ENCODE measurements around the gene ACTN1.

The ACTN1 gene

DNA sequence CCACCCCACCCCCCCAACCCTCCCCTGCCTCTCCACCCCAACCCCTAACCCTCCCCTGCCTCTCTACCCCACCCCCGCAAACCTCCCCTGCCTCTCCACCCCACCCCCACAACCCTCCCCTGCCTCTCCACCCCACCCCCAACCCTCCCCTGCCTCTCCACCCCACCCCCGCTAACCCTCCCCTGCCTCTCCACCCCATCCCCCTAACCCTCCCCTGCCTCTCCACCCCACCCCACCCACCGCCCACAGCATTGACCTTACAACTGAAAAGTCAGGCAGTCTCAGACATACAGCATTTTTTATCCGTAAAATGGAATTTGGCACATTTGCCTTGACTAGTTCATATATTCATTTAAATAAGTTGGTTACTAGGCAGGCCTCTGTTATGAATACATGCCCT, 38.6 kb upstream of the ACTN1 start:
- 100% methylated on average over 1 of the region's 4 CpGs for WGBS
- Histone ChIP-seq H4K8ac (ENCODE audit: low read length) (no peak overlapping the region), H3K79me1 (replicated peaks; ENCODE audit: low read length, poor library complexity, severe bottlenecking) (no peaks in the 10 kb centered on the region), H2BK12ac (ENCODE audit: low read length in 2 of 2) (no peak overlapping the region), H3K4ac (ENCODE audit: low read depth in 1 of 2, low read length in 2 of 2) (no peak overlapping the region), H3K36me3 (ENCODE audit: control insufficient read depth in 1 of 2, insufficient read depth in 2 of 2, low read depth in 1 of 2, low read length in 2 of 2) (no peaks in the 10 kb centered on the region), H3K4me1 (ENCODE audit: control insufficient read depth, insufficient read depth, low read depth, low read length) (peaks cover 8% of the 10 kb centered on the region), H3K4me3 (ENCODE audit: insufficient read depth in 1 of 2, low read depth in 1 of 2, low read length in 2 of 2) (no peak overlapping the region), H2AFZ (ENCODE audit: low read depth, low read length) (no peak overlapping the region), H2BK15ac (ENCODE audit: low read depth, poor library complexity, severe bottlenecking) (no peak overlapping the region), H3K27ac (ENCODE audit: low read length, poor library complexity, severe bottlenecking) (no peak overlapping the region), H2BK120ac (ENCODE audit: low read depth, low read length) (no peak overlapping the region), H3K18ac (ENCODE audit: low read depth in 1 of 2, low read length in 2 of 2) (no peak overlapping the region), H3K9ac (ENCODE audit: low read length) (no peak overlapping the region), H2BK5ac (ENCODE audit: low read depth, low read length, poor library complexity, severe bottlenecking) (no peak overlapping the region), H3K4me2 (ENCODE audit: low read length, poor library complexity, severe bottlenecking) (no peak overlapping the region), H3K23ac (ENCODE audit: low read length in 2 of 2) (no peak overlapping the region), H3K27me3 (ENCODE audit: control insufficient read depth in 1 of 2, insufficient read depth in 1 of 2, low read length in 2 of 2) (no peaks in the 10 kb centered on the region), H4K91ac (ENCODE audit: low read length) (no peak overlapping the region), H3K14ac (ENCODE audit: low read length in 2 of 2) (no peak overlapping the region), H3K9me3 (ENCODE audit: control insufficient read depth, low read length) (no peaks in the 10 kb centered on the region), H2AK5ac (ENCODE audit: low read length, severe bottlenecking) (no peak overlapping the region)
- DNase-seq = no peak

DNA sequence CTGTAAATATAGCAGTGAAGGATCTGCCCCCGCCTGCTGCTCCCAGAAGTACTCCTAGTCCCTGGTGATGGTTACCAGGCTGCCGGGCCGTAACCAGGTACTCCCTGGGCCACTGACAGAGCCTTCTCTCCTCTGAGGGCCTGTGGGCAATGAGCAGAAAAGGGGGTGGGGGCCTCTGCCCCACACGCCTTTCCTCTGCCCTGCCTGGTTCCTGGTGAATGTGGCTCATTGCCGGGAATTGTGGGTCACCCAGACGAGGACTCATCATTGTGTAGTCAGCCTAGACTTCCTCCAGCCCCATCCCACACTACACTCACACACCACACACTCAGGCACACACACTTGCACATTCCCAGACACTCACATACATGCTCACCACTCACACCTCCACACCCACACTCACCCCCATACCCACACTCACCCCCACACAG, 35.7 kb upstream of the ACTN1 start:
- H3K27me3 ChIP-seq (ENCODE audit: control insufficient read depth in 1 of 2, insufficient read depth in 1 of 2, low read length in 2 of 2) = no peaks in the 10 kb centered on the region
- H3K4me1 ChIP-seq (ENCODE audit: control insufficient read depth, insufficient read depth, low read depth, low read length) = peaks cover 8% of the 10 kb centered on the region
- peak overlapping the region; percentile 100 for H2BK15ac ChIP-seq (ENCODE audit: low read depth, poor library complexity, severe bottlenecking)
- H4K8ac ChIP-seq (ENCODE audit: low read length) = peak overlapping the region; percentile 10
- H2AFZ ChIP-seq (ENCODE audit: low read depth, low read length) = no peak overlapping the region
- no peaks in the 10 kb centered on the region for H3K36me3 ChIP-seq (ENCODE audit: control insufficient read depth in 1 of 2, insufficient read depth in 2 of 2, low read depth in 1 of 2, low read length in 2 of 2)
- peak overlapping the region; percentile 81 to 97 for H3K4ac ChIP-seq (ENCODE audit: low read depth in 1 of 2, low read length in 2 of 2)
- H3K79me1 ChIP-seq (replicated peaks; ENCODE audit: low read length, poor library complexity, severe bottlenecking) = no peaks in the 10 kb centered on the region
- no peak overlapping the region for H3K9ac ChIP-seq (ENCODE audit: low read length)
- no peak overlapping the region for H3K4me2 ChIP-seq (ENCODE audit: low read length, poor library complexity, severe bottlenecking)
- peak overlapping the region in 1 of 2 experiments; percentile 88 for H3K14ac ChIP-seq (ENCODE audit: low read length in 2 of 2)
- no peak overlapping the region for H3K27ac ChIP-seq (ENCODE audit: low read length, poor library complexity, severe bottlenecking)
- no peak overlapping the region for H3K4me3 ChIP-seq (ENCODE audit: insufficient read depth in 1 of 2, low read depth in 1 of 2, low read length in 2 of 2)
- peak overlapping the region in 1 of 2 experiments; percentile 87 for H3K23ac ChIP-seq (ENCODE audit: low read length in 2 of 2)
- H2BK120ac ChIP-seq (ENCODE audit: low read depth, low read length) = peak overlapping the region; percentile 87
- H2BK5ac ChIP-seq (ENCODE audit: low read depth, low read length, poor library complexity, severe bottlenecking) = no peak overlapping the region
- peak; percentile 33 for DNase-seq
- no peak overlapping the region for H2AK5ac ChIP-seq (ENCODE audit: low read length, severe bottlenecking)
- H2BK12ac ChIP-seq (ENCODE audit: low read length in 2 of 2) = peak overlapping the region; percentile 89 to 92
- peak overlapping the region; percentile 44 for H4K91ac ChIP-seq (ENCODE audit: low read length)
- H3K9me3 ChIP-seq (ENCODE audit: control insufficient read depth, low read length) = no peaks in the 10 kb centered on the region
- WGBS = 82% methylated on average over 6 of the region's 6 CpGs
- peak overlapping the region; percentile 67 to 95 for H3K18ac ChIP-seq (ENCODE audit: low read depth in 1 of 2, low read length in 2 of 2)

DNA sequence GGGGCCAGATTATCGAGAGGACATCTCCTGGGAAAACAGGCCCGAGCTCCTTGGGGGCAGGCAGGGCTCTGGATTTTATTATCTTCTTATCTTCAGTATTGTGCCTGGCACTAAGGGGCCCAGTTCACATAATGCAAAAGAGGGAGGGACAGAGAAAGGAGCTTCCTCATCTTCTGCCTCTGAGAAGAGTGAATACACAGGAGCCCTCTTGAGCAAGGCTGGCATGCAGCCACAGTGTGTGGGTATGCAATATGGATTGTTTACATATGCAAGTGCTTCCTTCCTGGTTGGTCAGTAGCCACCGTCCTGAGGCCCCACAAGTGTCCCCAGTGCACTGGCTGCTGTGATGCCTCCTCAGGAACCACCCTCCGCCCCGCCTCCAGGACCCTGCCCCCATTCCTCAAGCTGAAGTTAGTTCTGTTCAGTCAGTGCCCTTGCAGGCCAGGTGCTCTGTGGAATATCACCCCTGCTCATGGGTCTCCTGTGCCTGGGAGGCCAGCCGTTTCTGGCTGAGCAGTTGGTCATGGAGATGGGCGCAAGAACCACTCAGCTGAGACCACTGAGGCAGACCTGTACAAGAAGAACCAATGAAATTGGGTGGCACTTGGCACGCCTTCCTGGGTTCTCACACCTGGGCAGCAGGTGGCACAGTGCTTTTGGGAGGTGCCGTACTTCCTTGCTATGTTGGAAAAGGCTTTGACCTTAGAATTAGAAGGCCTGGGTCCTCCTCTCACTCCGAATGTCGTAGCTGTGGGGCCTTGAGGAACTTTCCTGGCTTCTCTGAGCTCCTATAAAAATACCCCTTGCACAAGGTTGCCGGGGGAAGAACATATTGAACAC, 35.1 kb upstream of the ACTN1 start:
- Histone ChIP-seq H3K4me3 (ENCODE audit: insufficient read depth in 1 of 2, low read depth in 1 of 2, low read length in 2 of 2) (no peak overlapping the region), H3K9ac (ENCODE audit: low read length) (no peak overlapping the region), H2BK15ac (ENCODE audit: low read depth, poor library complexity, severe bottlenecking) (peak overlapping the region; percentile 100), H3K4me2 (ENCODE audit: low read length, poor library complexity, severe bottlenecking) (no peak overlapping the region), H3K9me3 (ENCODE audit: control insufficient read depth, low read length) (no peaks in the 10 kb centered on the region), H3K14ac (ENCODE audit: low read length in 2 of 2) (peak overlapping the region in 1 of 2 experiments; percentile 47), H4K91ac (ENCODE audit: low read length) (peak overlapping the region; percentile 62), H2BK12ac (ENCODE audit: low read length in 2 of 2) (peak overlapping the region; percentile 89 to 92), H4K8ac (ENCODE audit: low read length) (peak overlapping the region; percentile 59), H2AK5ac (ENCODE audit: low read length, severe bottlenecking) (no peak overlapping the region), H3K18ac (ENCODE audit: low read depth in 1 of 2, low read length in 2 of 2) (peak overlapping the region; percentile 49 to 95), H2BK5ac (ENCODE audit: low read depth, low read length, poor library complexity, severe bottlenecking) (no peak overlapping the region), H3K27me3 (ENCODE audit: control insufficient read depth in 1 of 2, insufficient read depth in 1 of 2, low read length in 2 of 2) (no peaks in the 10 kb centered on the region), H3K79me1 (replicated peaks; ENCODE audit: low read length, poor library complexity, severe bottlenecking) (no peaks in the 10 kb centered on the region), H3K27ac (ENCODE audit: low read length, poor library complexity, severe bottlenecking) (no peak overlapping the region), H3K4me1 (ENCODE audit: control insufficient read depth, insufficient read depth, low read depth, low read length) (peaks cover 8% of the 10 kb centered on the region), H2AFZ (ENCODE audit: low read depth, low read length) (no peak overlapping the region), H2BK120ac (ENCODE audit: low read depth, low read length) (peak overlapping the region; percentile 87), H3K23ac (ENCODE audit: low read length in 2 of 2) (no peak overlapping the region), H3K4ac (ENCODE audit: low read depth in 1 of 2, low read length in 2 of 2) (peak overlapping the region; percentile 50 to 97), H3K36me3 (ENCODE audit: control insufficient read depth in 1 of 2, insufficient read depth in 2 of 2, low read depth in 1 of 2, low read length in 2 of 2) (no peaks in the 10 kb centered on the region)
- DNase-seq = peak; percentile 90
- WGBS = 64% methylated on average over 12 of the region's 12 CpGs

DNA sequence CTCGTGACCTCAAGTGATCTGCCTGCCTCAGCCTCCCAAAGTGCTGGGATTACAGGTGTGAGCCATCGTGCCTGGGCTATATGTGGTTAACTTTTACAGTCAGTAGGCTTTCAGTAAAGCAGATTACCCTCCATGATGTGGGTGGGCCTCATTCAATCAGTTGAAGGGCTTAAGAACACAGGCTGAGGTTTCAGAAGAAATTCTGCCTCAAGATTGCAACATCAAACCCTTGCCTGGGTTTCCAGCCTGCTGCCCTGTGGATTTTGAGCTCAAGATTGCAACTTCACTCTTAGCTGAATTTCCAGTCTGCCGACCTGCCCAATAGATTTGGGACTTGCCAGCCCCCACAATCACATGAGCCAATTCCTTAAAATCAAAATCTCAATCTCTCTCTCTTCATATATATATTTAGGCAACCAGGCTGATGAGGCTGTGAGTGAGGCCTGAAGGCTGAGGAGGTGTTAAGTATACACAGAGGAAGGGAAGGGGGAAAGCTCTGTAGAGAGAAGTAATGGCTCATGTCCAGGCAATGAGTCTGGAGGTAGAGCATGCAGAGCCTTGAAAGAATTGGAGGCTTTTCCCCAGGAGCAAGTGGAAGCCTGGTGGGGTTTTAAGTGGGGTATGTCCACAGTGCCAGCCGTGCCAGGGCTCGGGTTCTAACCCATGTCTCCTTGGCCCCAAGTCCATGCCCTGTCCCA, 33.3 kb upstream of the ACTN1 start:
- H3K4me2 ChIP-seq (ENCODE audit: low read length, poor library complexity, severe bottlenecking) = no peak overlapping the region
- H2AFZ ChIP-seq (ENCODE audit: low read depth, low read length) = no peak overlapping the region
- no peak overlapping the region for H3K14ac ChIP-seq (ENCODE audit: low read length in 2 of 2)
- no peak overlapping the region for H2AK5ac ChIP-seq (ENCODE audit: low read length, severe bottlenecking)
- H2BK12ac ChIP-seq (ENCODE audit: low read length in 2 of 2) = peak overlapping the region; percentile 33 to 49
- no peak overlapping the region for H4K91ac ChIP-seq (ENCODE audit: low read length)
- no peak overlapping the region for H2BK5ac ChIP-seq (ENCODE audit: low read depth, low read length, poor library complexity, severe bottlenecking)
- peak; percentile 38 for DNase-seq
- no peak overlapping the region for H3K4me3 ChIP-seq (ENCODE audit: insufficient read depth in 1 of 2, low read depth in 1 of 2, low read length in 2 of 2)
- no peak overlapping the region for H3K27ac ChIP-seq (ENCODE audit: low read length, poor library complexity, severe bottlenecking)
- H3K27me3 ChIP-seq (ENCODE audit: control insufficient read depth in 1 of 2, insufficient read depth in 1 of 2, low read length in 2 of 2) = no peaks in the 10 kb centered on the region
- no peak overlapping the region for H3K23ac ChIP-seq (ENCODE audit: low read length in 2 of 2)
- H3K9me3 ChIP-seq (ENCODE audit: control insufficient read depth, low read length) = no peaks in the 10 kb centered on the region
- no peak overlapping the region for H3K18ac ChIP-seq (ENCODE audit: low read depth in 1 of 2, low read length in 2 of 2)
- H3K4me1 ChIP-seq (ENCODE audit: control insufficient read depth, insufficient read depth, low read depth, low read length) = peaks cover 12% of the 10 kb centered on the region
- no peak overlapping the region for H4K8ac ChIP-seq (ENCODE audit: low read length)
- H2BK15ac ChIP-seq (ENCODE audit: low read depth, poor library complexity, severe bottlenecking) = no peak overlapping the region
- H3K9ac ChIP-seq (ENCODE audit: low read length) = no peak overlapping the region
- no peak overlapping the region for H3K4ac ChIP-seq (ENCODE audit: low read depth in 1 of 2, low read length in 2 of 2)
- no peaks in the 10 kb centered on the region for H3K36me3 ChIP-seq (ENCODE audit: control insufficient read depth in 1 of 2, insufficient read depth in 2 of 2, low read depth in 1 of 2, low read length in 2 of 2)
- no peak overlapping the region for H2BK120ac ChIP-seq (ENCODE audit: low read depth, low read length)
- H3K79me1 ChIP-seq (replicated peaks; ENCODE audit: low read length, poor library complexity, severe bottlenecking) = no peaks in the 10 kb centered on the region
- 97% methylated on average over 3 of the region's 5 CpGs for WGBS
